Thymus (tissue), 11 donors: ENCODE measurements around the gene CYP2F1. TPM values are rescaled to one million over a fixed set of nuclear protein-coding genes. Genes with fewer than 3 reads are reported as not detected.
"Not testable (repeated sequence)": the region's sequence is repeated elsewhere in the genome, so short reads cannot be mapped to it uniquely, and the experiment has no call there.

Experiments used
- DNase-seq, 9 donors: peaks; one replicate each; pipeline ENCODE4 v3.0.0-alpha.2; 2013; ENCODE audit warnings: low spot score in 9 of 9, low read depth in 6 of 9, missing footprints in 1 of 9
- H3K27ac ChIP-seq, 2 donors: one replicate each; pipeline ENCODE4 v1.5.1; 2013; ENCODE audit warnings: control low read depth in 1 of 2, low read depth in 1 of 2, low read length in 1 of 2, mild to moderate bottlenecking in 1 of 2, moderate library complexity in 1 of 2
- H3K27me3 ChIP-seq, 2 donors: one replicate each; pipeline ENCODE4 v1.5.1; 2013; ENCODE audit warnings: low read length in 1 of 2; ENCODE audit not compliant: control insufficient read depth in 2 of 2, insufficient read depth in 1 of 2
- H3K36me3 ChIP-seq, 2 donors: one replicate each; pipeline ENCODE4 v1.5.1; 2013; ENCODE audit warnings: low read length in 1 of 2, mild to moderate bottlenecking in 1 of 2, moderate library complexity in 1 of 2; ENCODE audit not compliant: control insufficient read depth in 2 of 2, insufficient read depth in 2 of 2
- H3K4me1 ChIP-seq, 2 donors: one replicate each; pipeline ENCODE4 v1.5.1; 2013; ENCODE audit warnings: low read length in 2 of 2; ENCODE audit not compliant: control insufficient read depth in 2 of 2, insufficient read depth in 2 of 2
- H3K4me3 ChIP-seq, 2 donors: one replicate each; pipeline ENCODE4 v1.5.1; 2013; ENCODE audit warnings: low read length in 2 of 2, control low read depth in 1 of 2, mild to moderate bottlenecking in 1 of 2
- H3K9me3 ChIP-seq, 2 donors: one replicate each; pipeline ENCODE4 v1.5.1; 2013; ENCODE audit warnings: low read length in 1 of 2, mild to moderate bottlenecking in 1 of 2; ENCODE audit not compliant: control insufficient read depth in 2 of 2, insufficient read depth in 1 of 2
- WGBS: extraction: QIAGEN DNeasy Blood & Tissue Kit; methylation state at CpG from one replicate; pipeline ENCODE4 v1.1.7; 2013; 5-methylcytosine and 5-hydroxymethylcytosine counted together
- polyA plus RNA-seq: library from polyadenylated mRNA; stranded (reverse); fragments of 200-250 nt; gene quantifications from one replicate; pipeline ENCODE4 v1.2.3, GENCODE V29; 2013
- total RNA-seq: library from RNA; stranded (reverse); fragments of 120-200 nt; gene quantifications from one replicate; pipeline ENCODE4 v1.2.4, GENCODE V29; 2013
- donor health status: healthy.

The CYP2F1 gene
- total and polyA plus RNA-seq, 2 donors, result 0.07 TPM; not detected in 1

DNA sequence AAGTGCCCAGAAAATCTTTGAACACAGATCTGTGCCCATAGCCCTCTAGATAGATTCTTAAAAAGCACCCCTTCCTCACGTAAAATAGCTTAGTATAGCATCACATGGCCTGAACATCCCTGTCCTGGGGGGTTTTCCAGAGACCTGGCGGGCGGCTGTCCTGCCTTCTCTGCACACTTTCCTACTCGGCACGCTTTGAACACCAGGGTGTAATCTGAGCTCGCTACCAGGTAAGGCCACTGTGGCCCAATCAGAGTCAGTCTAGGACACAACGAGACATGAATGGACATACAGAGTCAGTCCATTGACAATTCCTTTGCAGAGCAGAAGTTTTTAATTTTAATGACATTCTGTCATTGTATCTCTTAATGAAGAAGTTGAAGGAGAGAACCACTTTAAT is 17.9 kb upstream of the CYP2F1 start:
- no peaks in the 10 kb centered on the region for H3K27me3 ChIP-seq

DNA sequence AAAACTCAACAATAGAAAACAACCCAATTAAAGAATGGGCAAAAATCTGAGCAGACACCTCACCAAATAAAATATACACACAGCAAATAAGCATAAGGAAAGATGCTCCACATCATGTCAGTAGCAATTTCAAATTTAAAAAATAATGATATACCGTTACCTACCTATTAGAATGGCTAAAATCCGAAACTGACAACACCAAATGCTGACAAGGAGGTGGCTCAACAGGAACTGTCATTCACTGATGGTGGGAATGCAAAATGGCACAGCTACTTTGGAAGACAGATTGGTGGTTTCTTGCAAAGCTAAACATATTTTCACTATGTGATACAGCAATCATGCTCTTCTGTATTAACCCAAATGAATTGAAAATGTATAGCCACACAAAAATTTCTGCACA is 16.9 kb upstream of the CYP2F1 start:
- no peaks in the 10 kb centered on the region for H3K9me3 ChIP-seq
- no peaks in the 10 kb centered on the region for H3K27me3 ChIP-seq
- H3K4me3 ChIP-seq, result no peak overlapping the region
- no peak overlapping the region for H3K27ac ChIP-seq
- WGBS, result 92% methylated on average over 2 of the region's 2 CpGs
- no peaks in the 10 kb centered on the region for H3K36me3 ChIP-seq
- DNase-seq, result no peak
- H3K4me1 ChIP-seq, result no peaks in the 10 kb centered on the region

More for the DNA sequence above, 17.9 kb upstream of the CYP2F1 start:
- Histone ChIP-seq H3K4me3 (no peak overlapping the region), H3K4me1 (no peaks in the 10 kb centered on the region), H3K36me3 (no peaks in the 10 kb centered on the region), H3K9me3 (no peaks in the 10 kb centered on the region), H3K27ac (no peak overlapping the region)
- DNase-seq, result no peak
- WGBS, result 90% methylated on average over 7 of the region's 7 CpGs

DNA sequence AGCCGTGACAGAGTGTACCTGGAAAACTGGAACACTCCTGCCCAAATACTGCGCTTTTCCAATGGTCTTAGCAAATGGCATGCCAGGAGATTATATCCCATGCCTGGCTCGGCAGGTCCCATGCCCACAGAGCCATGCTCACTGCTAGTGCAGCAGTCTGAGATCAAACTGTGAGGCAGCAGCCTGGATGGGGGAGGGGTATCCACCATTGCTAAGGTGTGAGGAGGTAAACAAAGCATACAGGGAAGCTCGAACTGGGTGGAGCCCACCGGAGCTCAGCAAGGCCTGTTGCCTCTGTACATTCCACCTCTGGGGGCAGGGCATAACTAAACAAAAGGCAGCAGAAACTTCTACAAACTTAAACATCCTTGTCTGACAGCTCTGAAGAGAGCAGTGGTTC is 15.5 kb upstream of the CYP2F1 start:
- Histone ChIP-seq H3K27me3 (no peaks in the 10 kb centered on the region), H3K4me3 (no peak overlapping the region), H3K9me3 (no peaks in the 10 kb centered on the region), H3K27ac (no peak overlapping the region), H3K4me1 (no peaks in the 10 kb centered on the region), H3K36me3 (no peaks in the 10 kb centered on the region)
- 89% methylated on average over 5 of the region's 5 CpGs for WGBS
- no peak for DNase-seq

DNA sequence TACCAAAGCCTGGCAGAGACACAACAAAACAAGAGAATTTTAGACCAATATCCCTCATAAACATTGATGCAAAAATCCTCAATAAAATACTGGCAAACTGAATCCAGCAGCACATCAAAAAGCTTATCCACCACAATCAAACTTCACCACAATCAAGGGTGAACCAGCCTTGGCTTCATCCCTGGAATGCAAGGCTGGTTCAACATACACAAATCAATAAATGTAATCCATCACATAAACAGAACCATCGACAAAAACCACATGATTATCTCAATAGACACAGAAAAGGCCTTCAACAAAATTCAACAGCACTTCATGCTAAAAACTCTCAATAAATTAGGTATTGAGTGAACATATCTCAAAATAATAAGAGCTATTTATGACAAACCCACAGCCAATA is 12.0 kb upstream of the CYP2F1 start:
- not testable (repeated sequence) for H3K9me3 ChIP-seq, DNase-seq, H3K4me1 ChIP-seq, H3K36me3 ChIP-seq, H3K27me3 ChIP-seq, H3K4me3 ChIP-seq, H3K27ac ChIP-seq
- WGBS, result 96% methylated on average over 1 of the region's 1 CpG

DNA sequence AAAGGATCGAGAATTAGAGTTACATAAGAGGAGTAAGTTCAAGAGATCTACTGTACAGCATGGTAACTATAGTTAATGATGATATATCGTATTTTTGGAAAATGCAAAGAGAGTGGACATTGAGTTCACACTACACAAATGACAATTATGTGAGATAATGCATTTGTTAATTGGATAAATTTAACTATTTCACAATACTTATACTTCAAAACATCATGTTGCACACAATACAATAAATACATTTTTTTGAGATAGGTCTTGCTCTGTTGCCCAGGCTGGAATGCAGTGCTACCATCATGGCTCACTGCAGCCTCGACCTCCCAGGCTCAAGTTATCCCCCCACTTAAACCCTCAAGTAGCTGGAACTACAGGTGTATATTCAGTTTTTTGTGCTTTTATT is 8.1 kb upstream of the CYP2F1 start:
- Histone ChIP-seq H3K27me3 (no peaks in the 10 kb centered on the region), H3K9me3 (no peaks in the 10 kb centered on the region), H3K4me1 (no peaks in the 10 kb centered on the region), H3K4me3 (no peak overlapping the region), H3K27ac (no peak overlapping the region), H3K36me3 (no peaks in the 10 kb centered on the region)
- no peak for DNase-seq
- WGBS, result 93% methylated on average over 3 of the region's 3 CpGs

DNA sequence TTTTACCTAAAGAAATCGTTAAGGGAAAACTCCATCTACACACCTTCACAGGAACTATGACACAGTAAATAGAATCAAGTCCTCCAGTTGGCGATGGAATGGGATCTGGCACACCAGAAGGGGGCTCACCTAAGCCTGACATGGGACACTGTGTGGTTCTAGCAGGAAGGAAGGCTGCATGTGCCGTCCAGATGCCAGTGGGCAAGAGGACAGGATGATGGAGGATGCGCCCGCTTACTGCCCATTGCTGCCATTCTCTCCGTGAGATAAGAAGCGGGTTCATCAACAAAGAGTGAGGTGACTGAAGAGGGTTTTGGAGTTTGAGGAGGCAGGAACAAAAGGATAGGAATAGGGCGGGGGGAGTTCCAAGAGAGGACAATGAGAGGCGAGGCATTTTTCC is 2.9 kb upstream of the CYP2F1 start:
- Histone ChIP-seq H3K36me3 (no peaks in the 10 kb centered on the region), H3K4me3 (no peak overlapping the region), H3K27ac (no peak overlapping the region), H3K9me3 (no peaks in the 10 kb centered on the region), H3K4me1 (no peaks in the 10 kb centered on the region), H3K27me3 (no peaks in the 10 kb centered on the region)
- 90% methylated on average over 9 of the region's 9 CpGs for WGBS
- DNase-seq, result no peak

DNA sequence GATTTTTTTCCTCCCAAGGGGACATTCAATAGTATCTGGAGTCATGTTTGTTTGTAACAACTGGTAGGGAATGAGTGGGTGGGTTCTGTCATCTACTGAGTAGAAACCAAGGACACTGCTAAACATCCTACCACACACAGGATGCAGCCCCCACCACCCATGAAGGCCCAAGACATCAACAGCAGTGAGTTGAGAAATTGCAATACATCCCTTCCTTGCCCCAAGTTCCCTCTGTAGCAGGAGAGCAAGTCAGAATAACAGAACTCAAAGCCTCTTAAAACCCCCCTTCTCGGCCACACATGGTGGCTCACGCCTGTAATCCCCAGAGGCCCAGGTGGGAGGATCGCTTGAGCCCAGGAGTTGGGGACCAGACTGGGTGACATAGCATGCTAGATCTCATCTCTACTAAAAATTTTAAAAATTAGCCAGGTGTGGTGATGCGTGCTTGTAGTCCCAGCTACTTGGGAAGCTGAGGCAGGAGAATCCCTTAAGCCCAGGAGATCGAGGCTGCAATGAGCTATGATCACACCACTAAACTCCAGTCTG is 2.4 kb upstream of the CYP2F1 start:
- H3K36me3 ChIP-seq, result no peaks in the 10 kb centered on the region
- H3K4me3 ChIP-seq, result no peak overlapping the region
- H3K4me1 ChIP-seq, result no peaks in the 10 kb centered on the region
- H3K27me3 ChIP-seq, result no peaks in the 10 kb centered on the region
- no peaks in the 10 kb centered on the region for H3K9me3 ChIP-seq
- 97% methylated on average over 5 of the region's 5 CpGs for WGBS
- no peak overlapping the region for H3K27ac ChIP-seq
- DNase-seq, result no peak

DNA sequence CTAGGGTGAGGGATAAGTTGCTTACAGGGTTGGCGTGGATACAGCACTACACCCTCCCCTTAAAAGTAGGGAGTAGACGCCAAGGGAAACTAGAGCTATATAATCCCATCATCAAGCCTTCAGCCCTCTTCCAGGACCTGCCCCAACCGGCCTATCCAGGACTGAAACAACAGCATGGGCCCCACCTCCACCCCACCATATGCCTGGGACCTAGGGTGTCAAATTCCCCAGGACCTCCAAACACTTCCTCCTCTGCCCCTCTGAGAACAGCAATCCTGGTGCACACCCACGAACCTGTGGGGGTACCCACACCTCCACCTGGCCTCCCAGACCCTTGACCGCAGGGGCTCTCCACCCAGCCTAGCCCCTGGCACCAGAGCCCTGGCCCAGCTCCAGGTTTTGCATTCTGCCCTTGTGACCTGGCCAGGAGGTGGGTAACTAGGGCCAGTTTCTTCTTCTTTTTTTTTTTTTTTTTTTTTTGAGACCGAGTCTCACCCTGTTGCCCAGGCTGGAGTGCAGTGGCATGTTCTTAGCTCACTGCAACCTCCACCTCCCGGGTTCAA is 1.4 kb upstream of the CYP2F1 start:
- Histone ChIP-seq H3K27me3 (no peaks in the 10 kb centered on the region), H3K9me3 (no peaks in the 10 kb centered on the region), H3K36me3 (no peaks in the 10 kb centered on the region), H3K27ac (no peak overlapping the region), H3K4me3 (no peak overlapping the region), H3K4me1 (no peaks in the 10 kb centered on the region)
- WGBS, result 93% methylated on average over 7 of the region's 7 CpGs
- DNase-seq, result no peak

DNA sequence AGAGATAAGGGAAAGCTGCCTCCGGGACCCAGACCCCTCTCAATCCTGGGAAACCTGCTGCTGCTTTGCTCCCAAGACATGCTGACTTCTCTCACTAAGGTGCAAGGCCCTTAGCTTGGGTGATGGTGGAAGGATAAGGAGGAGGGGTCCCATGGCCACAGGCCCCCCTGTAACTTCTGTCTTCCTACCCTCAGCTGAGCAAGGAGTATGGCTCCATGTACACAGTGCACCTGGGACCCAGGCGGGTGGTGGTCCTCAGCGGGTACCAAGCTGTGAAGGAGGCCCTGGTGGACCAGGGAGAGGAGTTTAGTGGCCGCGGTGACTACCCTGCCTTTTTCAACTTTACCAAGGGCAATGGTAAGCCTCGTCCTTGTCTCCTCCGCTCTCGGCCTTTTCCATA is 2.0 kb downstream of the CYP2F1 start:
- 94% methylated on average over 8 of the region's 8 CpGs for WGBS

More for the DNA sequence above, 2.0 kb downstream of the CYP2F1 start:
- no peak for DNase-seq
- Histone ChIP-seq H3K27ac (no peak overlapping the region), H3K4me3 (no peak overlapping the region), H3K9me3 (no peaks in the 10 kb centered on the region), H3K36me3 (no peaks in the 10 kb centered on the region), H3K27me3 (no peaks in the 10 kb centered on the region), H3K4me1 (peaks cover 0 to 3% of the 10 kb centered on the region in 2 donors)
